B cell (primary cell): ENCODE results near the gene IL1RAPL1. TPM values are rescaled to one million over a fixed set of nuclear protein-coding genes. Genes with fewer than 3 reads are reported as not detected.

Experiments
- ATAC-seq: fragments of 200-7000 bp; cut with Tn5 transposase; one replicate; pipeline ENCODE4 v1.10.0; 2021; ENCODE audit warnings: low read depth, mild to moderate bottlenecking, moderate number of reproducible peaks, moderate library complexity
- CTCF ChIA-PET: fragments of 350-600 bp; sonication (Branson Sonifier 250); formaldehyde crosslinking; loops from one replicate; lab custom pipeline; 2021; ENCODE audit warnings: antibody characterized with exemption, inconsistent platforms; lab: Charles Lee
- POLR2A ChIA-PET: fragments of 350-600 bp; sonication (Branson Sonifier 250); formaldehyde crosslinking; loops from one replicate; lab custom pipeline; 2021; ENCODE audit warnings: antibody characterized with exemption; lab: Charles Lee
- DNase-seq: peaks from one replicate; pipeline ENCODE4 v3.0.0; 2013
- H2AFZ ChIP-seq: 2 replicates; pipeline ENCODE4 v1.6.1; 2012; ENCODE audit warnings: mild to moderate bottlenecking, low read depth, low read length; ENCODE audit not compliant: insufficient read depth, poor library complexity, severe bottlenecking
- H3K27ac ChIP-seq, 2 donors: 1 replicate in 1 of 2; 2 replicates in 1 of 2; pipeline ENCODE4 v1.5.1; 2012 to 2013; ENCODE audit warnings: low read length in 2 of 2, mild to moderate bottlenecking in 2 of 2, moderate library complexity in 1 of 2
- H3K27me3 ChIP-seq, 4 experiments: fragments of 200-600 bp in 1 of 4; sonication (generic) in 1 of 4; replicated peaks in 1 of 4; 1 replicate in 2 of 4; 2 replicates in 2 of 4; pipeline versions ENCODE4 v1.6.1 to v1.7.0; 2013 to 2016; ENCODE audit warnings: low read length in 3 of 4, mild to moderate bottlenecking in 2 of 4, mixed read lengths in 1 of 4, moderate library complexity in 1 of 4; ENCODE audit not compliant: insufficient read depth in 4 of 4, control insufficient read depth in 3 of 4; ENCODE audit errors: control extremely low read depth in 1 of 4
- H3K36me3 ChIP-seq, 2 experiments: replicated peaks in 1 of 2; 1 replicate in 1 of 2; 2 replicates in 1 of 2; pipeline versions ENCODE4 v1.6.1 to v1.7.1; 2013; ENCODE audit warnings: low read length in 1 of 2; ENCODE audit not compliant: insufficient read depth in 2 of 2, control insufficient read depth in 1 of 2; ENCODE audit errors: control extremely low read depth in 1 of 2, extremely low read depth in 1 of 2
- H3K4me1 ChIP-seq, 2 donors: fragments of 200-600 bp in 1 of 2; sonication (generic) in 1 of 2; 1 replicate in 1 of 2; 2 replicates in 1 of 2; pipeline versions ENCODE4 v1.5.1 to v1.6.1; 2013 to 2017; ENCODE audit warnings: low read length in 2 of 2; ENCODE audit not compliant: control insufficient read depth in 2 of 2, insufficient read depth in 2 of 2
- H3K4me2 ChIP-seq: replicated peaks from 2 replicates; pipeline ENCODE3; 2012; ENCODE audit warnings: mild to moderate bottlenecking, low read depth, low read length; ENCODE audit not compliant: poor library complexity, severe bottlenecking
- H3K4me3 ChIP-seq, 5 experiments: fragments of 200-600 bp in 1 of 5; sonication (generic) in 1 of 5; 1 replicate in 3 of 5; 2 replicates in 2 of 5; pipeline versions ENCODE4 v1.5.1 to v1.7.0; 2011 to 2016; ENCODE audit warnings: low read length in 4 of 5, mild to moderate bottlenecking in 4 of 5, low read depth in 2 of 5, control low read depth in 1 of 5, moderate library complexity in 1 of 5; ENCODE audit not compliant: insufficient read depth in 1 of 5; ENCODE audit errors: control extremely low read depth in 1 of 5, extremely low read depth in 1 of 5
- H3K79me2 ChIP-seq: fragments of 200-600 bp; sonication (generic); one replicate; pipeline ENCODE4 v1.6.0; 2016; ENCODE audit warnings: low read length; ENCODE audit not compliant: control insufficient read depth, insufficient read depth
- H3K9ac ChIP-seq: fragments of 200-600 bp; sonication (generic); 2 replicates; pipeline ENCODE4 v1.6.1; 2017; ENCODE audit warnings: mild to moderate bottlenecking, low read length, moderate library complexity
- H3K9me3 ChIP-seq, 3 donors: one replicate each; pipeline versions ENCODE4 v1.6.1 to v1.7.1; 2013; ENCODE audit warnings: low read length in 2 of 3; ENCODE audit not compliant: control insufficient read depth in 2 of 3, insufficient read depth in 1 of 3; ENCODE audit errors: control extremely low read depth in 1 of 3
- H4K20me1 ChIP-seq: 2 replicates; pipeline ENCODE4 v1.6.0; 2012; ENCODE audit warnings: mild to moderate bottlenecking, low read length; ENCODE audit not compliant: insufficient read depth, control insufficient read depth, poor library complexity, severe bottlenecking
- H3K27ac Mint-ChIP-seq: one replicate; pipeline ENCODE4 v1.8.0; 2021; ENCODE audit warnings: mixed read lengths
- H3K27me3 Mint-ChIP-seq: one replicate; pipeline ENCODE4 v1.8.0; 2021; ENCODE audit warnings: mixed read lengths
- H3K4me1 Mint-ChIP-seq: one replicate; pipeline ENCODE4 v1.8.0; 2021; ENCODE audit warnings: mixed read lengths
- H3K4me3 Mint-ChIP-seq: one replicate; pipeline ENCODE4 v1.8.0; 2021; ENCODE audit warnings: mixed read lengths
- H3K9me3 Mint-ChIP-seq: one replicate; pipeline ENCODE4 v1.8.0; 2022; ENCODE audit warnings: mixed read lengths; ENCODE audit not compliant: insufficient read depth
- EZH2 ChIP-seq: IDR thresholded peaks from 2 replicates; pipeline ENCODE4 v1.6.1; 2012; ENCODE audit warnings: borderline replicate concordance, low read depth, mild to moderate bottlenecking, moderate library complexity, low read length; ENCODE audit not compliant: insufficient read depth, poor library complexity, severe bottlenecking
- WGBS: methylation state at CpG from one replicate; pipeline ENCODE4 v1.1.5; 2013; ENCODE audit warnings: missing lambda C conversion rate; ENCODE audit not compliant: insufficient coverage; 5-methylcytosine and 5-hydroxymethylcytosine counted together
- intact Hi-C: fragments of 100-400 bp; cut with micrococcal nuclease; formaldehyde crosslinking; loops from one replicate; pipeline ENCODE4 v1.10.0; 2022
- polyA plus RNA-seq: library from polyadenylated mRNA; depleted of rRNA; stranded (reverse); fragments of >200 nt; gene quantifications from 2 replicates; pipeline ENCODE4 v1.2.3, GENCODE V29; 2012
- total RNA-seq, 2 donors: library from RNA; stranded (reverse); fragments of 120-200 nt in 1 of 2; gene quantifications; 1 replicate in 1 of 2; 2 replicates in 1 of 2; pipeline versions ENCODE4 v1.2.3 to v1.2.4, GENCODE V29; 2013 to 2022
- TF ChIP-seq, protein P1 (sequence below): fragments of 200-600 bp; IDR thresholded peaks from one replicate; pipeline ENCODE4 v1.8.0; 2022; ENCODE audit warnings: antibody characterized with exemption, mild to moderate bottlenecking

Gene IL1RAPL1
- total and polyA plus RNA-seq, 2 donors (not counting 1 experiment from before 2014, with no cell fraction given) = not detected

DNA sequence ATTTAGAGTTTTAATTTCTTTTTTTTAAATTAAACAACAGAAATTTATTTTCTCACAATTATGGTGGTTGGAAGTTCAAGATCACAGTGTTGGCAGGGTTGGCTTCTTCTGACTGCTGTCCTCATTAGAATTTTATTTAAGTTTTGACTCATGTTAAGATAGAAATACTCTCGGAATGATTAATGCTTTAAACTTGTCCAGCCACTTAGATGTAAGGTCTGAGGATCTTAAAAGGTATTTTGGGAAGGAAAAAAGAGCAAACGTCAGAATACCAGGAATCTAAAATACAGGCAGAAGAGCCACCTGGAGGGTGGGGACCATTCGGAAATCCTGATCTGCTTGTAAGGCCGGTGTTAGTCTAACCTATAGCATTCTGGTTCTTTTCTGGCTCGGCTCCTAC lies 1205.1 kb downstream of the IL1RAPL1 start:
- TF ChIP-seq, protein P1, sequence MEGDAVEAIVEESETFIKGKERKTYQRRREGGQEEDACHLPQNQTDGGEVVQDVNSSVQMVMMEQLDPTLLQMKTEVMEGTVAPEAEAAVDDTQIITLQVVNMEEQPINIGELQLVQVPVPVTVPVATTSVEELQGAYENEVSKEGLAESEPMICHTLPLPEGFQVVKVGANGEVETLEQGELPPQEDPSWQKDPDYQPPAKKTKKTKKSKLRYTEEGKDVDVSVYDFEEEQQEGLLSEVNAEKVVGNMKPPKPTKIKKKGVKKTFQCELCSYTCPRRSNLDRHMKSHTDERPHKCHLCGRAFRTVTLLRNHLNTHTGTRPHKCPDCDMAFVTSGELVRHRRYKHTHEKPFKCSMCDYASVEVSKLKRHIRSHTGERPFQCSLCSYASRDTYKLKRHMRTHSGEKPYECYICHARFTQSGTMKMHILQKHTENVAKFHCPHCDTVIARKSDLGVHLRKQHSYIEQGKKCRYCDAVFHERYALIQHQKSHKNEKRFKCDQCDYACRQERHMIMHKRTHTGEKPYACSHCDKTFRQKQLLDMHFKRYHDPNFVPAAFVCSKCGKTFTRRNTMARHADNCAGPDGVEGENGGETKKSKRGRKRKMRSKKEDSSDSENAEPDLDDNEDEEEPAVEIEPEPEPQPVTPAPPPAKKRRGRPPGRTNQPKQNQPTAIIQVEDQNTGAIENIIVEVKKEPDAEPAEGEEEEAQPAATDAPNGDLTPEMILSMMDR = no peak
- TF ChIP-seq EZH2 = no peak
- Histone ChIP-seq H3K4me1 (no peaks in the 10 kb centered on the region), H3K4me3 (no peak overlapping the region), H3K36me3 (no peaks in the 10 kb centered on the region), H3K27ac (no peak overlapping the region), H3K9me3 (no peaks in the 10 kb centered on the region), H2AFZ (no peak overlapping the region), H3K27me3 (no peaks in the 10 kb centered on the region), H4K20me1 (no peaks in the 10 kb centered on the region), H3K9ac (no peak overlapping the region), H3K4me2 (no peak overlapping the region), H3K79me2 (no peaks in the 10 kb centered on the region)
- Mint-ChIP-seq H3K4me1 (no peaks in the 10 kb centered on the region), H3K9me3 (no peaks in the 10 kb centered on the region), H3K27me3 (no peaks in the 10 kb centered on the region), H3K27ac (no peak overlapping the region), H3K4me3 (no peak overlapping the region)
- DNase-seq = no peak
- ChIA-PET CTCF (no interaction called here), POLR2A (no interaction called here)
- WGBS = no CpG with 5 or more reads among the region's 5 CpGs
- intact Hi-C loops = no loop called here
- ATAC-seq = no peak

DNA sequence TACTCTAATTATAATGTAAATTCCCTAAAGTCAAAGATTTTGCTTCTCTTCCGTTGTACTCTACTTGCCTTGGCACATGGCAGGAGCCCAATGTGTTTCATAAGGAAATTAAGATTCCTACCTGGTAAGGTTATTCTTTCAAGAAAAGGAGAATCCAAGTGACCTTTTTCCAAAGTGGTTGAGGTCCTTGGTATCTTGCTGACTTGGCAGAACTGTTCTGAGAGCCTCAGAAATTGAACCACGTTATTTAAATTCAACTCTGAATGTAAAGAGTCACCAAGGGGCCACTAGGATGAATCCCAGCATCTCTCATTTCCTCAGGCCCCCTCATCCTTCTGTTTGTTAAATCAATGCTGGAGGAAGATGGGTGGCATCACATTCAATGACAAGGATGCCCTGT lies 1209.9 kb downstream of the IL1RAPL1 start:
- no peak overlapping the region for H3K4me2 ChIP-seq
- no peak overlapping the region for H3K27ac Mint-ChIP-seq
- H2AFZ ChIP-seq = no peak overlapping the region
- H3K9ac ChIP-seq = no peak overlapping the region
- no peaks in the 10 kb centered on the region for H3K9me3 Mint-ChIP-seq
- no peaks in the 10 kb centered on the region for H3K36me3 ChIP-seq
- WGBS = no CpG with 5 or more reads among the region's 2 CpGs
- H3K4me1 ChIP-seq = no peaks in the 10 kb centered on the region
- TF ChIP-seq, protein P1 = no peak
- TF ChIP-seq EZH2 = no peak
- intact Hi-C loops = no loop called here
- POLR2A ChIA-PET = no interaction called here
- no peak for DNase-seq
- CTCF ChIA-PET = no interaction called here
- no peaks in the 10 kb centered on the region for H3K27me3 Mint-ChIP-seq
- ATAC-seq = no peak
- H3K4me3 Mint-ChIP-seq = no peak overlapping the region
- H3K4me1 Mint-ChIP-seq = no peaks in the 10 kb centered on the region
- H3K79me2 ChIP-seq = no peaks in the 10 kb centered on the region
- no peaks in the 10 kb centered on the region for H3K27me3 ChIP-seq
- no peak overlapping the region for H3K4me3 ChIP-seq
- H4K20me1 ChIP-seq = no peaks in the 10 kb centered on the region
- no peak overlapping the region for H3K27ac ChIP-seq
- H3K9me3 ChIP-seq = no peaks in the 10 kb centered on the region
